ENCODE measurements around the gene AS3MT.

DNA sequence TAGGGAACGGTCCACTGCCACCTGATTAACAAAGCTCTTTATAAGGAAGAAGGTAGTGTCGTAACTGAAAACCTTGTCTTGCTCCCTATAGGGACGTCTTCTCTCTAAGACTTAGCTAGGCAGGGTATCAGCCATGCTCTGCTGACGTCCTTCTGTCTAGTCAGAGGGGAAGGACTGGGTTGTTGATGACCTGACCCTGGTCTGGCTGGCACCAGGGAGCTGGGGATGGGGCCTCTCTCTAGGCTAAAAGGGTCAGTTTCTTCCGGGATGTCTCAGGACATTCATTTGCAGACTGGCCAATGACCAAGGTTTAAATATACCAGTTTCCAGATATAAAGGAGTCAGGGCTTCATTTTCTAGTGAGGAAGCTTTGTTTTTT is 41.7 kb upstream of the AS3MT start:
- TF ChIP-seq POLR2AphosphoS5 (IDR thresholded peaks at IDR 0.05; ENCODE audit: low read depth, low read length) (no peak), TAF1 (IDR thresholded peaks at IDR 0.05; ENCODE audit: low read depth, low read length) (no peak)
